HG02571 (cell line): Measurements from ENCODE around the gene DRD1.
"Not testable (repeated sequence)": the region's sequence is repeated elsewhere in the genome, so short reads cannot be mapped to it uniquely, and the experiment has no call there.

Experiments used
- ATAC-seq: cut with Tn5 transposase; IDR thresholded peaks from one replicate; pipeline ENCODE4 v1.9.1; 2021; ENCODE audit warnings: mild to moderate bottlenecking, moderate library complexity; ENCODE audit not compliant: unreplicated experiment

DRD1 gene

GRCh38 chr5:175468892-175469291, 24.9 kb upstream of the DRD1 start:
- ATAC-seq, result no peak

DNA sequence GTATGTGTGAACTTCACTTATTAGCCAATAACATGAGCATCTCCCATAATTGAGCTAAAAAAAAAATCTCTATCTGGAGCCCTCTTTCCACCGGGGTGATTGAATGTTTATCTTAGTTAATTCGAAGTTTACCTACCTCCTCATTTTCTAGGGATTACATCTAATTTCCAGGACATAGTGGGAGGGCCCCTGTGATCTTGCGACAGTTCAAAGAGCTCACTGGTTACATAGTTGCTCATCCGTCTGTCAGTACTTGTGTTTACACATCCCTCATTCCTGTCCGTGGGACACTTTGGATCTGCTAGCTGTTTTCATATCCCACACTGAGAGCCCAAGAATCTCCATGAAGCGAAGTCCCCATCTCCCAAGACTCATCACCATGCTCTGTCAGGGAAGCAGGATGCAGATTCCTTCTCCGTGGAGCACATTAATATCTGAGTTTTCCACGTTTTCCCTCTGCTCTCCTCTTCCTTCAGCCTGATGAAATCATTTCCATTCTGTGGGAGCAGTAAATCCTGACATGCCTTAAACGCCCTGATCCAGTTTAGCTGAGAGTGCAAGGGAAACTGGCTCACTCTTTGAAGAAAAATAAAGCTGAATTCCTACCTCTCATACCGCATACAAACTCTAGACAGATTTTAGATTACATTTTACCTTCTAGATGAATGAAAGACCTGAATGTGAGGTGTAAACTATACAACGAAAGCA, 24.2 kb upstream of the DRD1 start:
- ATAC-seq, result no peak

DNA sequence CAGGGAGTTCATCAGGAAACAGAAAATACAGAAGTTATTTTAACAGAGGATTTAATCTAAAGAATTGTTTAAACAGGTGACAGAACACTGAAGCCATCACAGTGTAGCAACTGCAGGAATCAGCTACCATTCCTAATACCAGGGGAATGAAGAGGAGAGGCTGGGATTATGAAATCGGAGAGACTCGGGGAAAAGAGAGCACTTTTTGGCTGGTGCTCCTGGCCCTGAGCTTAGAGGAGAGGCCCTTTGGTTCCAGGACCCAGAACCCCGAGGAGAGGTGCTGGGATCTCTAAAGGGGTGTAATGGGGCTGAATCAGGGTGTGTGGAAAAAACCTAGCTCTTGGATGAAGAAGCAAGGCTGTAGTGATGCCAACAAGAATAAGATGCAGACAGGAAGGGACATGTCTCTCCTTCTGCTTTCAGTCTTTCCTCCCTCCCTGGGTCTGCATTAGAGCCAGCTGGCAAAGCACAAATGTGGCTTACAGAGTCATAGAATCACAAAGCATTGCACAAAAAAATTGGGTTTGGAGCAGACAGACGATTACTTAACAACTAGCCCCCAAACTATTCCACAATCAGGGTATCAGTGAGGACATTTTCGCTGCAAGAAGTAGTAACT, 22.8 kb upstream of the DRD1 start:
- no peak for ATAC-seq

DNA sequence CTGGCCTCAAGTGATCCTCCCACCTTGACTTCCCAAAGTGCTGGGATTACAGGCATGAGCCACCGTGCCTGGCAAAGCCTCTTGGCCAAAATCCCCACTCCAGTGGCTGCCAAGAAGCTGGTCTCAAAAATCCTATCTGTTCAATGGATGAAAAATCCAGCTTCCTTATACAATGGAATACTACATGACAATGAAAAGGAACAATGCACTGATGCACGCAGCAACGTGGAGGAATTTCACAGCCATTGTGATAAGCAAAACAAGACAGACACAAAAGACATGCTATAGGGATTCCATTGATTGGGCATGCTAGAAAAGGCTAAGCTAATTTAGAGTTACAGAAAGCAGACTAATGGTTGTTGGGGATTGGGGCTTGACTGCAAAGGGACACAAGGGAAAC, 21.3 kb upstream of the DRD1 start:
- ATAC-seq, result no peak

GRCh38 chr5:175464942-175465233, 20.9 kb upstream of the DRD1 start:
- peak; percentile 2 for ATAC-seq

DNA sequence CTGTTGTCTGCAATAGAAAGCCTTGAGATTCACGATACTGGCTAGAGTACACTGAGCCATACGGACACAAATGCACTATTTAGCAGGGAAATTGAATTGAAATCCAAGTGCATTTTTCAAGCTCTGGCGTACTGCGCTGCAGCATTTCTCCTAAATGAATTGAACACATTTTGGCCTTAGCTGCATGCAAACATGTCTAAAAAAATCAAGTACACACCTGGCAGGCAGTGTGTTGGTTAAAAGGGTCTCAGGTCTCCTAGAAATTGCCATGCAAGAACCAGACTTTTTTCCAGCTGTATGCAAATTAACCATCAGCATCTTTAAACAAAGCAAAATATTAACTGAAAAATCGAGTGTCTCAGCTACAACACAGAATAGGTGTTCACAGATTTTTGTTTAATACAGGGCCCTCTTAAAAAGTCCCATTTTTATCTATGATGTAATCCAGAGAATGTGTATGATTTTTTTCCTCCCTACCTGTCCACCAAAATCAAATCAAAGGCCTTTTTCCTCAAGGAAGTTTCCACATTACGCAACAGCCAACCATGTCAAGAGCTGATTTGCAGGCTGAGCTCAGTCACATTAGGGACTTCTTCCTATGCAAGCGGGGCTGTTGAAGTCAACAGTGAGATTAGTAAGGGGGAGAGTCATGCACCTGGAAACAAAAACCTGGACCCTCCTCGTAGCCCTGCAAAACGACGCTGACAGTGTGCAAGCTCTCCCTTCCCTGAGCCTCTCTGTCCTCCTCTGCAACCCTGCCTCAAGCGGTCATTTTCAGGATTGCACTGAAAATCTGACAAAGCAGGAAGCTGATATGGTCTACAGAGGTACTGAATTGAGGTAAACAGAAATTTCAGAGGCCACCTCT, 20.3 kb upstream of the DRD1 start:
- ATAC-seq, result peak; percentile 93

- no peak for ATAC-seq
Measured at GRCh38 chr5:175463641-175464040, 19.7 kb upstream of the DRD1 start.

GRCh38 chr5:175461370-175461769, 17.4 kb upstream of the DRD1 start:
- ATAC-seq, result no peak

DNA sequence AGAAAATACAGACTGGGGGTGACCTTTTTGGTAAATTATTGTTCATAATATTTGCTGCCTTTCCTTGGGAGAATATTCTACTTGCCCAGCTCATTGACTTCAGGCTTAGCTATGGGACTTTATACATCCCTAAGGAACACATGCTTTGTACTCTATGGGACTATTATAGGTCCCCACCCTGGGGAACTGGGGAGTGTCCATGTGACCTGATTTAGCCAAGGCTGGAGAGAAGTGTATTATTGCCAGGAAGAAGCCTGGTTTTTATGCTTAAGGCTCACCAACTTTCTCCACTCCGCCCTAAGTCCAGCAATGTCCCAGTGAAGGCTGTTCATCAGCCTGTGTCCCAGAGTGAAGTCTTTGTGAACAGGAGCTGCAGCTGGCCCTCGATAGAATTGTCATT, 16.6 kb upstream of the DRD1 start:
- ATAC-seq, result no peak

GRCh38 chr5:175460126-175460525, 16.1 kb upstream of the DRD1 start:
- no peak for ATAC-seq

DNA sequence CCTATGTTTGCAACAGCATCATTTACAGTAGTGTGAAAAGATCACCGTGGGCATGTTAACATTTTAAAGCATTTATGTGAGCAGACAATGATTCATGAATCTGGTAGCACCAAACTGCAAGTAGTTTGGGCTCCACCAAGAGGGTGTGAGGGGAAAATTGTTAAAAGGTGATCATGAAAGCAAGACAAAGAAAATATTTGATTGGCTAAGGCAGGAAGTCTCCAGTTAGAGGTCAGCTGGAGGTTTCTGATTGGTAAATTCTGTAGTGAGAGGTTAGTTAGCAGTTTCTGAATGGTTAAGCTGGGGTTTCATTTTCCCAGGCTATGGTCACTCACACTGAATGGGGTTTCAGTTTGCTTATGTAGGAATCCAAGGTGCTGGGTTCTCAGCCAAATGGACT, 13.5 kb upstream of the DRD1 start:
- peak; percentile 81 for ATAC-seq

DNA sequence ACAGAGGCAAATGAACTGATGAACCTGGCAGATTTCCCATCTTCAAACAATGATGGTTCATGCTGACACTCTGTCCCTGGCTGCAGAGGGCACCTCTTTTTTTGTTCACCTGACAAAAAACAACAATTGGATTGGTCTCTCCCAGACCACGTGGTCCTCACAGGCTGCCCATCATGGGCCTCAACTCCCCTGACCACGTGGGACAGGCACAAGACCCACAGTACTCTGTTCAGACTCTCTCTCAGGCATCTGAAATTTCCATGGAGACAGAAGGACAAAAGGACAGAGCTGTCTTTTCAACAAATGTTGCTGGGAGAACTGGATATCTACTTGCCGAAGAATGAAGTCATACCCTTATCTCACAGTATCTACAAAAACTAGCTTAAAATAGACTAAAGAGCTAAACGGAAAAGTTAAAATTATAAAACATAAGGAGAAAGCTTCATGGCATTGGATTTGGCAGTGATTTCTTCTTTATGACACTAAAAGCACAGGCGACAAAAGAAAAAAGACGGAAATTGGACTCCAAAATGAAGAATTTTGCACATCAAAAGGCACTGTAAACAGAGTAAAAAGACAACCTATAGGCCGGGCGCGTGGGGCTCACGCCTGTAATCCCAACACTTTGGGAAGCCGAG, 12.2 kb upstream of the DRD1 start:
- no peak for ATAC-seq

DNA sequence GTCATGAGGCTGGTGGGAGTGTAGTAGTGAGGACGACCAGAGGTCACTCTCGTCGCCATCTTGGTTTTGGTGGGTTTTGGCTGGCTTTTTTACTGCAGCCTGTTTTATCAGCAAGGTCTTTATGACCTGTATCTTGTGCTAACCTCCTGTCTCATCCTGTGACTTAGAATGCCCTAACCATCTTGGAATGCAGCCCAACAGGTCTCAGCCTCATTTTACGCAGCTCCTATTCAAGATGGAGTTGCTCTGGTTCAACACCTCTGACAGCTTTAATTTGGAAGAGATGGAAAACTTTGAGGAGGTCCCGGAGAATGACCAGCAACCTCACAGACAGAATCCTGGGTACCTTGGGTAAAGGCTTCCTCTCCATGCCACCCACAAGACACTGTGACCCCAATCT, 10.4 kb upstream of the DRD1 start:
- not testable (repeated sequence) for ATAC-seq

- ATAC-seq, result no peak
Measured at GRCh38 chr5:175452166-175452565, 8.2 kb upstream of the DRD1 start.

GRCh38 chr5:175448276-175448675, 4.3 kb upstream of the DRD1 start:
- ATAC-seq, result no peak

DNA sequence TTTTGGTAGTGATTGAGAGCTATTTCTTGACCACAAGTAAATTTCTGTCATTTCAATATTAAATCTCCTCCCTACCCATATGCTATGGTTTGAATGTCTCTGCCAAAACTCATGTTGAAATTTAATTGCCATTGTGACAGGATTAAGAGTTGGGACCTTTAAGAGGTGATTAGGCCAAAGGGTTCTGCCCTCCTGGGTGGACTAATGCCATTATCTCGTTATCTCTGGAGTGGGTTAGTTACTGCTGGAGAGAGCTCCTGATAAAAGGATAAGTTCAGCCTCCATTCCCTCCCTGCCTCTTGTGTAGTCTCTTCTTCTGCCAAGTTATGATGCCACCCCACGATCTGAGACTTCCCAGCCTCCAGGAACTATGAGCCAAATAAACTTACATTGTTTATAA, 3.6 kb upstream of the DRD1 start:
- ATAC-seq, result no peak

- ATAC-seq, result not testable (repeated sequence)
Measured at GRCh38 chr5:175446378-175446777, 2.4 kb upstream of the DRD1 start.

DNA sequence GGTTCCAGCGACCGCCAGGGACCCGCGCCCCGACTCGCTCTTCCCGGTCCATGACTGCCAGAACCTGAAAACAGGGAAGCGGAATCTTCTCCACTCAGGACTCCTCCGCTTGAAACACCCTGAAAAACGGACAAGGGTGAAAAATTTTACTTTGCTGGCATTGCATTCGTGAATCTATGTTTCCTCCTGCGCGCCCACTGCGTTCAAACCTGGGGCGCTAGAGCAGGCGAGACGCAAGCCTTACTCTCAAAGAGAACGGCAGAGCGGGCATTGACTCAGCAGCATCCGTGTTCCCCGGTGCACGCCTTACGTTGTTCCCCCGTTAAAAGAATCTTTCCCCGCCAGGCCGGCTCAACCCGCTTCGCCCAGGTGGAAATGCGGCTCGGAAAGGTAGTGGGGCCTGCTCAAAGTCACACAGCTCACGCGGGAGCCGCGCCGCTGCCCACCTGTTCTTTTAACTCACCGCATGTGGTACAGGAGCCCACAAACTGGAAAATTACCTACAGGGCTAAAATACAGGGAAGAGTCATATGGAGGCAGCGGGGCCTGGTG, 999 bp upstream of the DRD1 start:
- no peak for ATAC-seq

DNA sequence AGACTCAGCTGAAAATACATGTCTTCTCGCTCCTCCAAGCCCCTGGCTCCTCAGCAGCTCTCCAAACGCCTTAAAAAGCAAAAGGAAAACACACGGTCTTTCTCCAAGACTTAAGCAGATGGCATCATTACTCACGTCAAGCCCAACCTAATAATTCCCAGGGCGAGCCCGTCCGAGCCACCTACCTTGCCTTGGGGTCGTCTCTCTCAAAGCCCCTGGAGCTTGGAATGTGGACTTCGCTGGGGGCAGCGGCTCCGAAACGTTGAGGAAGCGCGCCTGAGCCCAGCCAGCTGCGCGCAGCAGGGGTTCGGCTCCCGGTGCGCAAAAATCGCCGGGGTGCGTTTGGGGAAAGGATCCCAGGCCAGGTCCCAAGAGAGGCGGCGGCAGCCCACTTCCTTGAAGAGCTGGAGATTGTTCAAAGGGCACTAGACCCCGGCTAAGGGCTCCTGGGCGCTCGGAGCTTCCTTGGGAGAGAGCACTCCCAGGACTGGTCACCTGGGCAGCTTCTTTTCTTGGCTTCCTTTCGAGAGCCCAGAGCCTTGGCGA, 395 bp downstream of the DRD1 start:
- ATAC-seq, result no peak

- ATAC-seq, result no peak
Measured at GRCh38 chr5:175438234-175438857, 5.6 kb downstream of the DRD1 start.

GRCh38 chr5:175436359-175436758, 7.6 kb downstream of the DRD1 start:
- no peak for ATAC-seq
